HG03135 (cell line): ENCODE data around the gene MRPS34.
"Not testable (repeated sequence)": the region's sequence is repeated elsewhere in the genome, so short reads cannot be mapped to it uniquely, and the experiment has no call there.

ENCODE experiments used
- ATAC-seq: cut with Tn5 transposase; IDR thresholded peaks from one replicate; pipeline ENCODE4 v1.9.1; 2021; ENCODE audit warnings: mild to moderate bottlenecking, moderate library complexity; ENCODE audit not compliant: unreplicated experiment

The MRPS34 gene

GRCh38 chr16:1757714-1758461, 15.0 kb downstream of the MRPS34 start:
- ATAC-seq, result no peak

DNA sequence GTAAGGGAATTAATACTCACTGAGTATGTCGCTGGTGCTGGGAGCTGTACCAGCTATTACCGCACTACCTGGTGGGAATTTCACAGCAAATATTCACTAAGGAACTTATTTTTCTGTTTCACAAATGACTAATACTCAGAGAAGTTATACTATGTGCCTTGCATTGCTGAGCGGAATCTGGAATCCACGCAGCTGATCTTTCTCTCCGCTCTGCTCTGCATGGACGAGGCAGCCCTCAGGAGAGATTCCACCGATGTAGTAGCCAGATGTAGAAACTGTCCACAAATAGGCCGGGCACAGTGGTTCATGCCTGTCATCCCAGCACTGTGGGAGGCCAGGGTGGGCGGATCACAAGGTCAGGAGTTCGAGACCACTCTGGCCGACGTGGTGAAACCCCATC, 18.7 kb downstream of the MRPS34 start:
- no peak for ATAC-seq

DNA sequence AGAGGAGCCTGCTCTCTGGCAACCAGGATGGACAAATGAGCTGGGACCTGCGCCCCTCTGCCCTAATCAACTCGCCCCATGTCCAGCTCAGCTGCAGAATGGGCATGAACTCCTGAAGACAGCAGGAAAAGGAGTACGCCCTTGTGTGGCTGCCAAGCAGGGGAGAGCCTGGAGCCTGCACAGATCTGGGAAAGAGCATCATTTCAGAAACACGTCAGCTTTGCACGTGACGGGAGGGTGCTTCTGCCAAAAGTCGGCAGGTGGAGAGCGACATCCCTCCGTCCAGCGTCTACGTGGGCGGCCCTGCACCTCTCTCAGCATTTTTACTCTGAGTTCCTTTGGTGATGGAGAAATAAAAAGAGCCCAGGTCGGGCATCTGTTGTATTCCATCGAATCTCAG, 20.1 kb downstream of the MRPS34 start:
- ATAC-seq, result no peak

DNA sequence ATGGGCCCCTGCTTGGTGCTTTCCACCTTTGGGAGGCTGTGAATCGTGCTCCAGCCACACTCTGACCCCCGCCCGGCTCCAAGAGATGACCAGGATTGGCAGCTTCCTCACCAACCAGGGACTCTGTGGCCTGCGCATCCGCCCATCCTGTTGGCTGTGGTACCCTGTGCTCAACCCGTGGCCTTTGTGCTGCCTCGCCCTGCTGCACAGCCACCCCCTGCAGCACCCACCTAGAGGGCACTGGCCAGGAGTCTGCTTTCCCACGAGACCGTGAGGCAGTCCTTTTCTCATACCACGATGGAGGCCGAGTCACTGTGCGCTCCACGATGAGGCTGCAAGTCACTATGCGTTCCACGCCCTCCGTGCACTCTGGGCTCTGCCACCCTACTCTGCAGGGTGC, 21.0 kb downstream of the MRPS34 start:
- no peak for ATAC-seq

DNA sequence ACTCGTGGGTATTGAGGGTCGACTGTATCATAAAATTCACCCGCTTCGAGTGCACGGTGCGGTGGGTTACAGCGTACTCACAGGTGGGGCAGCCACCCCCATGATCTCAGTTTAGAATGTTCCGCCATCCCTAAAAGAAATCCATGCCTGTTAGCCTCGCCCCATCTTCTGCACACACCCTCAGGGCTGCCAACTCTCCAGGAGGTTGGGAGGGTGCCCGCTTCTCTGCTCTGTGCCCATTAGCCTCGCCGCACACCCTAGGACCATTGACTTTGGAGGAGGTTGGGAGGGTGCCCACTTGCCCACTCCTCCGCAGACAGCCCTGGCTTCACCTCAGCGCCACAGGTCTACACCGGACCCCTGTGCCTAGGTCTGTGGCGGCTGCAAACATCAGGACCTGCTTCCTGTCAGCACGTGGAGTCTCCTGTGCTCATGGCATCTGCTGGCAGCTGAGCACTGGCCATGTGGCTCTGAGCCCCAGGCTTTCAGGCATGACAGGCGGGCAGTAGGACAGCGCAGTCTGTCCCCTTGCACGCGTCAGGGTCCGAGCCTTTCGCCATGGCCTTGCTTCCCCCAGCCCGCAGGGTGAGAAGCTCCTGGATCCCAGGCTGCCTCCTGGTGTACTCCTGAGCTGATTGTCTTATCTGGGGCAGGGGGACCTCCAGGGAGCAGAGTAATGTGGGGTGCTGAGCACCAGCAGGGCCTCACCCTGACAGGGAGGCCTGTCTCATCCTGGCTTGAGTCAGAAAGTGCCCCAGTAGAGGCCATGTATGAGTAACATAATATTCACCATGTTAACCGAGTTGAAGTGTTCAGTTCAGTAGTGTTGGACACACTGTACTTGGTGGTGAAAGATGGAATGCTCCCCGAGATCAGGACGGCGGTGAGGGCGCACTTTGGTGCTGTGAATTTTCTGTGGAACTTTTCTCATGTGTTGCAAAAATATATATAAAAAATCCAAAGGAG, 23.5 kb downstream of the MRPS34 start:
- ATAC-seq, result no peak

DNA sequence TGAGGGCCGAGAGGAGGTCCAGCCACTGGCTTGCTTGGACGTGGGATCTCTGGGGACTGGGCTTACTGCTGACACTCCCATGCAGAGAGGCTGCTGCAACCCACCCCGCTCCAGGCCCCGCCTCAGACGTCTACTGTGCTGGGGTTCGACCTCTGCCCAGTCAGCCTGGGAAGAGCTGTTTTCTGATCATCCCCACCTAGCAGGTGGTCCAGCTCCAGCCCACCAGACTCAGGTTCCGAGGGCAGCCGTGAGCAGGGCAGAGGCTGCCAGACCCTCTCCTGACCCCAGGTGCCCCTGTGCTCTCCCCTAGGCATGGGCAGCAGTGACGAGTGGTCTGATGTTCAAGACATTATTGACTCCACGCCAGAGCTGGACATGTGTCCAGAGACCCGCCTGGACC, 25.0 kb downstream of the MRPS34 start:
- no peak for ATAC-seq

DNA sequence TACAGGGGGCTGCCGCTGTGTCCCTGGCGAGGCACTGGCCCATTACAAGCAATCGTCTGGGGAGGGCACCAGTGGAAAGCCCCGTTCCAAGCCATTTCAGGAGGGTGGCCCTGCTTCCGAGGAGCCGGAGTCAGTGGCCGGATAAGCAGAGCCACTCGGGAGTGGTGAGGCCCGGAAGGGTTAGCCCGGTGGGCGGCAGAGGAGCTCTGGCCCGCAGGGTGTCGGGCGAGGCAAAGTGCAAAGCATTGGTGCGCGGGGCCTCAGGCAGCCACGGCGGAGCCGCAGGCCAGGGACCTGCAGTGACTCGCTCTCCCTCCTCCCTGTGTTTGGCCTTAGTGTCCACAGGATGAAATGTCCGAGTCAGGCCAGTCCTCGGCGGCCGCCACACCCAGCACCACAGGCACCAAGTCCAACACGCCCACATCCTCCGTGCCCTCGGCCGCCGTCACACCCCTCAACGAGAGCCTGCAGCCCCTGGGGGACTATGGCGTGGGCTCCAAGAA, 26.2 kb downstream of the MRPS34 start:
- no peak for ATAC-seq

DNA sequence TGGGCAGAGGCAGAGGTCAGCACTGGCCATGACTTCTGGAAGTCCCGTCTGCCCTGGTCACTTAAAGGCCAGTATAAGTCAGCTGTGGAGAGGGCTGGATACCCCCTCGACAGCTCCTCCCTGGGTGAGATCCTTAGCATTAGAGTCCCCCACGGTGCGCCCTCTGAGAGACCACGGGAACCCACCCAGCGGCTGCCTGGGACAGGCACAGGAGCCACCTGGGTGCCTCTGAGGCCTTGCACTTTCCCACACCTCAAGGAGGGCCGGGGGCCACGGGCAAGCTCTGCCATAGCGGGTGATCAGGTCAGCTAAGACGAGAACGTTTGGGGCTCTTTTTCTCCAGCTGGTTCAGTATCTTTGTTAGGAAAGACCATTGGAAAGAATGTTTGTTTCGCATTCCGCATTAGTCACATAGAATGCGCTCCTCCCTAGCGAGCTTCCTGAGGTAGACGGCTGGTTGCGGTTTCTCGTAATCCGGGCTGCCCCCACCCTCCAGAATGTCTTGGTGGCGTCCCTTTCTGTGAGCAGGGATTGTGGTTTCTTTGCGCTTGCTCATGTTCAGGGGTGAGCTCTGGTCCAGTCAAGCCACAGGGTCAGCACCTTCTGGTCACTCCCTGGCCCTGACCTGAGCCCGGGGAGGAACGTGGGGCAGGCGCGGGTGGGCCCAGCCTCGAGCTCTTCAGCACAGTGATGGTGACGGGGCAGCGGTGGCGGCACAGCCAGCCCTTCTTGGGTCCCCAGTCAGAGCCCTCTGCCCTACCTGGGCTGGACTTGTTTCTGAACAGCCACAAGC, 26.8 kb downstream of the MRPS34 start:
- ATAC-seq, result no peak

GRCh38 chr16:1745181-1745899, 27.6 kb downstream of the MRPS34 start:
- ATAC-seq, result no peak

DNA sequence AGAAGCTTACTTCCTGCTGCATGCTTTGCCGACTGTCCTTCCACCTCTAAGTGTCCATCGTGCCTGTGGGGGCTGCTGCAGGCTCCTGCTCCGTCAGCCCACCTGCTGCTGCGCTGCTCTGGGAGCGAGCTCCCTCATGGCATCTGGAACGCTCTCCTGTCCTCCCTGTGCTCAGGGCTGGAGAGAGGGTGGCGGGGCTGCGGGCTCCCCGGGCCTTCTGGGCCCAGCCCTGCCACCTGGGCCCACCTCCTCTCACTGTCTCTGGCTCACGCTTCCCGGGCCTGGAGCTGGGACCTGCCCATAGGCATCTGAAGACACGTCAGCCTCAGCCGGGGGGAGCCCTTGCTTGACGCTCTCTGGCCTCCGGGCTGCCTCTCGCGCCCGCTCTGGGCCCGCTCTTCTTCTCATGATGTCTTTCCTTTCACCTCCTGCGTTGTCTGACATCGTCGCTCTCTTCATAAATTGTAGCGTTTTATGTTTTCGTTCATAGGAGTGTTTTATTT, 28.5 kb downstream of the MRPS34 start:
- ATAC-seq, result no peak

- ATAC-seq, result no peak
These were observed 29.3 kb downstream of the MRPS34 start for GRCh38 chr16:1743376-1744337.

- no peak for ATAC-seq
These were observed 31.3 kb downstream of the MRPS34 start for GRCh38 chr16:1741553-1742165.

DNA sequence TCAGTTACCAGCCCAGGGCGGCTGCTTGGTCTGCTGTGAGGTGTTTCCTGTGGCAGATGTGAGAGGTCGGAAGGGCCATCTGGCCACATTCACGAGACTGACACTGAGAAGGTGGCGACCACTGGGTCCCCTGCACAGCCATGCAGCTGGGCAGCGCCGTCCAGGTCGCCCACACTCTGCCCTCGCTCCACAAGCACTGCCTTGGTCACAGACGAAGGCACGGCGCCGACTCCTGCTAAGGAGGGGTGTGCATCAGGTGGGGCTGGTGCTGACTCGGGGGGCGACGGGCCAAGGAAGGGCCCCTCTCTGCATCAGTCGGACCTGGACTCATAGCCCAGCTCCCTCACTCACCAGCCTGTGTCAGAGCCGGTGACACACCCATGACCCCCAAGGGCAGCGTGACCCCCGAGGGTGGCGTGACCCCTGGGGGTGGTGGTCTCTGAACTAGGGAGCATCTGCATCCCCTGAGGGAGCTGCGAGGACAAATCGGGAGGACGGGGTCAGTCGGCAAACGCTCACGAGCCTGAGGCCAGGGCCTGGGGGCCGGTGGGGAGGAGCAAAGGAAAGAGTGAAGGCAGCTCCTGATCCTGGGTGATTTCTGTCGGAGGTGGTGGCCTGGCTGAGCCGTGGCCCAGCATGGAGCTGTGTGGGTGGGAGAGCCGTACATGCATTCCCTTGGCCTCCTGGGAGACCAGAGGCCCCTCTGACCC, 32.0 kb downstream of the MRPS34 start:
- ATAC-seq, result no peak

DNA sequence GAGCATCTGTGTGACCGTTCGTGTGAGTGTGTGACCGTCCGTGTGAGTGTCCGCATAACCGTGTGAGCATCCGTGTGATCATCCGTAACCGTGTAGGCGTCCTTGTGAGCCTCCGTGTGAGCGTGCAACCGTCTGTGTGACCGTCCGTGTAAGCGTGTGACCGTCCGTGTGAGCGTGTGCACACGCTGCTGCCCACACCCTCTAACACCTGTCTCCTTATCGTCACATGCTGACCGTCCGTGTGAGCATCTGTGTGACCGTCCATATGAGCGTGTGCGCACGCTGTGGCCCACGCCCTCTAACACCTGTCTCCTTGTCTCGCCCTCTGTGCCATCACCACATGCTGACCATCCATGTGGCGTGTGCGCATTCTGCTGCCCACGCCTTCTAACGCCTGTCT, 32.7 kb downstream of the MRPS34 start:
- no peak for ATAC-seq

- ATAC-seq, result no peak
These were observed 38.1 kb downstream of the MRPS34 start for GRCh38 chr16:1734816-1735215.

DNA sequence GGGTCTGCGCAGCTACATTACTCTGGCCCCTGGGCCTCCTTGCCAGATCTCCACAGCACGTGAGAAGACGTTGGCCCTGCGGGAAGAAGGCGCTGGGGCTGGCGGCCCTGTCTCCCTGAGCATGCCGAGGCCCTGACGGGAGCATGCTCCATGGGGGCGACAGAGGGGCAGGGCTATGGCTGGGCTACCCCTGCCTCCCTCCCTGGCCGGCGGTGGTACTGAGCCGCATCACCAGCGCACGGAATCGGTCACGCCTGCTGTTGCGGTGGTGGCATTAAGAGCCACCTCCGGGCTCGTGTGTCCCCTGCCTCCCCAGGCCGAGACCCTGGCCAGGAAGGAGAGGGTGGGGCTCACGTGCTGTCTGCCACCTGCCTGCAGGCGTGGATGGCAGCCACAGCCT, 38.8 kb downstream of the MRPS34 start:
- no peak for ATAC-seq

GRCh38 chr16:1732551-1732987, 40.4 kb downstream of the MRPS34 start:
- not testable (repeated sequence) for ATAC-seq

GRCh38 chr16:1732071-1732470, 40.9 kb downstream of the MRPS34 start:
- no peak for ATAC-seq
